Inferior parietal cortex (tissue), 1 donor: ENCODE results near the gene KLK7.

ENCODE experiments used
- DNase-seq: peaks from one replicate; pipeline ENCODE4 v3.0.0-alpha.2; 2016; ENCODE audit errors: extremely low spot score

KLK7 gene

DNA sequence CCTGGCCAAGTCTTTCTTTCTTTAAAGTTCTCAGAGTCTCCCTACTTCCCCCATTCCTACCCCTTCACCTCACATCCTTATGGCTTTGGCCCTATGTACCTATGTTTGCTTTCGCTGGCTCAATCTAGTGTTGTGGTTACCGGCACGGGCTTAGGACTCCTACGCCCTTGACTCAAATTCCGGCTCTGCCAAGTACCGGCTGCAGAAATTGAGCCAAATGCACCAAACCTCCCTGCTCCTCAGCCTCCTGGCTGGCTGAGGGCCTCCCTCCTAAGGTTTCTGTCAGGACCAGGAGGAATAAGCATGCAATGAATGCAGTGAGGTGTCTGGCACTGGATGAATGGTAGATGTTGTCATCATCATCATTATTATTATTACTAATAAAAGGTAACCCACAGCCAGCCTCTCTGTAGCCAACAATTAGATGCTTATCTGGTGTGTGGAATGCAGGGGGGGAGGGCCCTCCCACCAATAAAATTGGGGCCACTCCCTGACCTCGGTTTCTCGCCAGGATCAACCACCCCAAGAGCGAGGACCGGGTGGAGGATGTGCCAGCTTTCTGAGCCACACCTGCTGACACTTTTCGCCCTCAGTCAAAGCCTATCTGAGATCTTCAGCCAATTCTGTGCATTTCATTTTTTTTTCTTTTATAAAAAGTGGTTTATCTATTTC, 51.6 kb downstream of the KLK7 start:
- DNase-seq: no peak

DNA sequence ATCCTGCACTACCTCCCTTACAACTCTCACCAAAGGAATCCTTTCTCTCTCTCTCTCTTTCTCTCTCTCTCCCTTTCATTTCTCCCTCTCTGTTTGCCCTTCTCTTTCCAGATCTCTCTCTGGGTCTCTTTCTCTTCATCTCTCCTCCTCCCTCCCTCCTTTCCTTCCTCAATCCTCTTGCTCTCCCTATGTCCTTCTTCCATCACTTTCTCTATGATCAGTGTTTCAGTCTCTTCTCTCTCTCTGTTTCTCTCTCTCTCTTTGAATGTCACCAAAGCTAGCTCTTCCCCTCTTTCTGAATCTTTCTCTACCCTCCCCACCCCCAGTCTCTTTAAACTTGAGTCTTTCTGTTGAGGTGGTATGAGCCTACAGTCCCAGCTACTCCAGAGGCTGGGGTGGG, 52.7 kb downstream of the KLK7 start:
- DNase-seq: no peak

DNA sequence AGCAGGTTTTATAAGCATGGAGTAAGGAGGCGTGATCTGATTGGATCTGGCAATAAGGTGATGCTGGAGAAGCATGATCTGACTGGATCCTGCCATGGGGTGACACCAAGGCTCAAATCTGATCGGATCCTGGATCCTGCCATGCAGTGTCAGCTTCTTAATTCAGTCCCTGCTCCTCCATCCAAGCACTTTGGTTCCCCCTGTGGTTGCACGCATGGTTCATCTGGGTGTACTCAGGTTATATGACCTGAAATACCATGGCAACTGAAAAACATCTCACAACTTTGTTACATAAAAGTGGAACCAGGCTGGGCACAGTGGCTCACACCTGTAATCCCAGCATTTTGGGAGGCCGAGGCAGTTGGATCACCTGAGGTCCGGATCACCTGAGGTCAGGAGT, 54.9 kb downstream of the KLK7 start:
- no peak for DNase-seq
